GM21381 (cell line): Measurements from ENCODE around the gene GUCA2B.

Experiments
- ATAC-seq: cut with Tn5 transposase; IDR thresholded peaks from one replicate; pipeline ENCODE4 v1.9.1; 2021; ENCODE audit warnings: mild to moderate bottlenecking, moderate library complexity; ENCODE audit not compliant: unreplicated experiment

Gene GUCA2B

DNA sequence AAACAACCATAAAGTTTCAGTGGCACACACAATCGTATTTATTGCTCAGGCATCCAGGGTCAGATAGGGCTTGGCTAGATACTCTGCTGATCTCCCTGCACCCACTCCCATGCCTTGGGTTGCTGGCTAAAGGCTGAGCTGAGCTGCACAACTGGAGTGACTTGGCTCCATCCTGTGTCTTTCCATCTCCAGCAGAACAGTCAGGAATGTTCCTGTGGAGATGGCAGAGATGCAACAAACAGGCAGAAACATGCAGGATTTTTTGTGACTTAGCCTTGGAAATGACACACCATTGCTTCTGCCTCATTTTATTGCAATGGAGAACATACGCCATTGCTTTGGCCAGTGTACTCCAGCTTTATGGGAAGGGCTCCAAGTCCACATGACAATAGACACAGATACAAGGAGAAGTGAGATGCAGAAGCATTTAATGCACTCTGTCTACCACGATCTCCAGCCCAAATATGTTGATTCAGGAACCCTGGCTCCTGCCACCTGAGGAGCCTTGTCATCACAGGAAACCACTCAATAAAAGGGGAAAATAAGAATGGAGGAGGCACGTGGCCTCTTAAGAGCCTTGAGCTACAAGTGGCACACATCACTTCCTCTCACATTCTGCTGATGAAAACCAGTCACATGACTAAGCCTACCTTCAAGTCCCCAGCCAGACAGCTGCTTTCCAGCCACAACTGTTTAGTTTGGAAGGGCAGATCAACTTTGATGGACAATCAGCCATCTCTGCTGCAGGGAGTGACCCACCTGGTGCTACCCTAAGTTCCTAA is 10.1 kb upstream of the GUCA2B start:
- no peak for ATAC-seq

DNA sequence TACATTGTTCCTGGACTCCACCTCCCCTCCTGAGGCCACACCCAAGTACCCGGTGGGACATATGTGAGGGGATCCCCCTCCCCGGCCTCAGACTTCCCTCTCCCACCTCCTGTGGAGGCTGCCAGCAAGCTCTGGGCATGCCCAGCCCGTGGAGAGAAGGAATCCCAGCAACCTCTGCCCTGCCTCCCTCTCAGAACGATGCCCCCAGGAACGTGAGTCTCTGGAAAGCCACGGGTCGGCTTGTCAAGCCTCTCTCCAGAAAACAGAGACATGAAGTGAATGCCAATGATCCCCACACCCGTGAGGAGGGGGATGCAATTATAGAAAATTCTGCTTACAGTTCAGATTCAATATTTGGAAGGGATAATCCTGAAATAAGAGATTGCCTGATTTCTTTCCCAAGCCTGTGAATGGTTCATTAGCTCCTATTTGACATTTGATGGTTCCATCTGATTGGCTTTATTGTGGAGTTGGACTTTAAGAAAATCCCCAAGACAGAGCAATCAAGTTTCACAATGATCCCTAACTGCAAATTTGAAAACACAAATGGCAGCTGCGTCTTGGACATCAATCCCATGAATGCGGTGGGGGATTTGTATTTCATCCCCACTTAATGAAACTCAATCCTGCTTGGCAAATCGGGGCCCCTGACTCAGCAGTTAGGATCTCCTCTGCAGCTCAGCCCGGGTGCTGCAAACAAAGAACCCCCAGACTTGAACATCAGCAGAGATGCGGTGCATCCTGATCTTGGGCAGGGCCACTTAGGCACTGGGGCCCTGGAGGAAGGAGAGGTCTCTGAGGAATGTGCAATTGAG is 9.1 kb upstream of the GUCA2B start:
- no peak for ATAC-seq

DNA sequence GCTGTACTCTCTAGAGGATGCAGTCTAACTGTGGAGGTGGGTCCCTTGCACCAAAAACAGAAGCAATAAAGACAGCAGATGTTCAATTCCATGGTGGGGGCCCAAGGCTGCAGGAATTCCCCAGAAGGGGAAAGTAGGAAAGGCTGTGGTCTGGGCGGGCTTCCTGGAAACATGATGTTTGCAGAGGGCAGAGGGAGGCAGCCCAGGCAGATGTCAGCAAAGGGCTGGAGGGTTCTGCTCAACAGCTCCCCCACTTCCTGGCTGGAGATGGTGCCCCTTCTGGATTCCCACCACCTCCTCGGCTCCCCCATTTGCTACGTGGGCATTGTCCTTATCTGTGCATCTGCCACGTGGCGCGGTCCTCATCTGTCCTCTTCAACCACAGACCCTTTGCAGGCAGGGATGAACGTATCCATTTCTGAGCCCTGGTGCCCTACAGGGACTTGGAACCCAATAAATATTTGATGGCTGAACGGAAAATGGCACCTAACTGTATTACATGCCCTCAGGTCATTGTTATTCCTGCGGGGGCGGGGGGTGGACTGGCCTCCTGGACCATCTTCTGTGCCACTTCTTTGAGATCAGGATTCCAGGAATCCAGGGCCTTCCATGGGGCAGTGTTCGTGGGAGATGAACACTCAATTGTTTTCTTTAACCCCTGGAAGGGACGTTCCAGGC is 8.4 kb upstream of the GUCA2B start:
- ATAC-seq, result no peak

DNA sequence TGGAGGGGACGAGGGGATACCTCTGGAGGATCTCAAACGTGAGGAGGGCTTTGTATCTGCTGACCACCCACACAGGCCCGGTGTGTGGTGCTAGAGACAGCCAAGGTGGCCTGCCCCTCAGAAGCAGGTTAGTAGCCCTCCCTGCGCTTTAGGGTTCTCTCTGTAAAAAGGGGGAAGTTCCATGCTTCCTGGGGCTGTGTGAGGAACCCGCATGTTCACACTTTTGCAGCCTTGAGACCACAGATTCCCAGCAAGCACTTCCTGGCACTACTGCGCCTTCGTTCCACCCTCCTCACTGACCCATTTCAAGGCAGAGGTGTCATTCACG is 7.9 kb upstream of the GUCA2B start:
- ATAC-seq, result no peak

DNA sequence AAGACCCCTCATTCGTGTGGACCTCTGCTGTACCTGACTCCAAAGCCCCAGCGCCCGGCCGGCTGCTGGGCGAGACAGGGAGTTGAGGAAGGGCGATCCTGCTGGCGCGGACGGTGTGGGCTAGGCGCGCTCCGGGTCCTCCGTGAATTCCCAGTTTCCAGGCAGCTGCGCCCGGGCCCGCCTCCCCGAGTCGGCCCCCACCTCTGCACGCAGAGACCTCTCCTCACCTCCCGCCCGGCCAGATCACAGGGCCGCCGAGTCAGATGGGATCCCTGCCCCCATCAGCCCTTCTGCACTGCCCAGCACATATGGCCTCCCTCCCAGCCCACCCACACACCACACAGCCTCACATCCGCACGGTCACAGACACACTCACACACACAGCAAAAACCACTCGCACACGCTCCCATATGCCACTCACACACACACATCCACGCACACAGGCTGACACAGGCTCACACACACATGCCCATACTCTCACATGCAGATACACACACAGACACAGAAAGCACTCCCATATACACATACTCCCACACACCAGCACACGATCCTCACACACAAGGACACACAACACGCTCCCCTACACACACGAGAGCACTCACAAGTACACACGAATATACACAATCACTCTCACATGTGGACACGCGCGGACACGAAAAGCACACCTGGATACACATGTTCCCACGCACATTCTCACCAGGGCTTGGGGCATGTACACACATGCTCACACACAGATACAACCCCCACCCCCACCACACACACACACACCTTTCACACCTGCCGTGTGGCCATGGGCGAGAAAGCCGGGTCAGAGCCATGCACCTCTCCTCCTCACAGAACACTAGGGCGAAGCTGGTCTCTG is 7.2 kb upstream of the GUCA2B start:
- ATAC-seq, result no peak

DNA sequence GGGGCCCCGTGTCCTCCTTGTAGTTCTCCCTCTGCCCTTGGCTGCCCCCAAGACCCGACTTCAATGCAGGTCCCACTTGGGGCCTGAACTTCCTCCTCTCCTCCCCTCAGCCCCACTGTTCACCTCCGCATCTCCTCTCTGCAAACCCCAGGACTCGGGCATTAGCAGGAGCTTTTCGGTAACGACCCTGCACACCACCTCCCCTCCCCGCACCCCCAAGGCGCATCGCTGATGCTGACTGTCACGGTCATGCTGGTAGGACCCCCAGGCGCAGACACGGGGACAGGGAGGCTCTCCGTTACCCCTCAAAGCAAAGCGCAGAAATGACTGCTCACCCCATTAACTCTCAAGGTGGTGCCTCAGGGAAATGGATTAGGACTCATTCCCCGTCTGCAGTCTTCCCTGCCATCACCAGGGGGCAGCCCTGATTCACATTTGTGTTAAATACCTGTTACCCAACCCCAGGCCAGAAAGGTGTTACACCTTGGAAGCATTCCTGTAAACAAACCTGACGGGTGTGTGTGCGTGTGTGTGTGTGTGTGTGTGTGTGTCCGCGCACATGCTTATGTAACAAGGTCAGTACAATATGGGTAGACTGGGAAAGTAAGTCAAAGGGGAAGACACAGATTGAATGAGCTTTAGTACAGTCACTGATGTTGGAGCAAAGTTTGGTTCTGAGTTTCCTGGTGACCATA is 6.4 kb upstream of the GUCA2B start:
- ATAC-seq, result no peak

DNA sequence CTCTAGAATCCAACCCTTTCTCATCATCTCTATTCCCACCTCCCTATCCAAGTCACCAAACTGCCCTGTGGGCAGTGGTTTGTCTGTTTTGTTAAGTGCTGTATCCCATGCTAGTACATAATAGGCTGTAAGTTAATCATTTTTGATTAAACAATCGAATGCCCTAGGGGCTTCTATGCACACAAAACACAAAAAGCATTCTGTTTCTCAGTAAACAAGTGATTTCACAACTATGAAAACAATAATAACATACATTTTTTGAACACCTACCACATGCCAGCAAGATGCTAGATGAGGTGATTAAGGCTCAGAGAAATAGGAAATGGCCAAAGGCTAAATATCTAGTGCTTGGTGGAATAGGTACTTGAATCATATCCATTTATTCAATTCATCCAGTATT is 5.0 kb upstream of the GUCA2B start:
- ATAC-seq, result no peak

DNA sequence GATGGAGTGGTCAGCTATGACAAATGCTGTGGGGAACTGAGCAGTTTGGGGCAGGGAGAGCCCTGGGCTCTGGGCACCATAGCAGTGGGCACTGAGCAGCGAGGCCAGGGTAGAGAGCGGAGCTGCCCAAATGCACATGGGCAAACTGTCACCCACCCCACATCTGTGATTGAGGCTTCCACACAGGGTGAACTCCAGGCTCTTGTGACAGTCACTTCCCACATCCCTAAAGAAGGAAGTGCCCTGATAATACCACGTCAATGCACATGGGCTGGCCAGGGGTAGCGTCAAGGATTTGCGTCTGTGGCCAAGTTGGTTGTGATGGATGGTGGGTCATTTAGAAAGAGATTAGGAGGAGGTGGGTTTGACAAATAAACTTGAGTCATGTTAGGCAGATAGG is 2.6 kb upstream of the GUCA2B start:
- no peak for ATAC-seq

DNA sequence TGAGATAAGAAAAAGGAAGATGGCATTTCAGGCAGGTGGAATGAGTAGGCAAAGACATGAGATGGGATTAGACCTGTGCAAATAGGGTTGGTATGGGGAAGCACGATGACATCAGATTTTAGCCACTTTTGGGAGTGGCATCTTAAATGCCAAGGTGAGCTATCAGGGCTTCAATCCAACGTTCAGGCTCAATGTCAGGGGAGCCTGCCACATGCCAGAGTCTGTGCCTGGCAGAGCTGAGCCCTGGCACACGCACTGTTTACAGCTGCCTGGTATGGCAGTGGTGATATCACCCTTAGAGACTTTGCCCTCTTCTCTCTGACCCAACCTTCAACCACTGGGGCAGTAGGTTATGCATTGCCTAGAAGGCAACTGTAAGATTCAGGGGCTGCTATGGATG is 1.1 kb upstream of the GUCA2B start:
- ATAC-seq, result no peak

DNA sequence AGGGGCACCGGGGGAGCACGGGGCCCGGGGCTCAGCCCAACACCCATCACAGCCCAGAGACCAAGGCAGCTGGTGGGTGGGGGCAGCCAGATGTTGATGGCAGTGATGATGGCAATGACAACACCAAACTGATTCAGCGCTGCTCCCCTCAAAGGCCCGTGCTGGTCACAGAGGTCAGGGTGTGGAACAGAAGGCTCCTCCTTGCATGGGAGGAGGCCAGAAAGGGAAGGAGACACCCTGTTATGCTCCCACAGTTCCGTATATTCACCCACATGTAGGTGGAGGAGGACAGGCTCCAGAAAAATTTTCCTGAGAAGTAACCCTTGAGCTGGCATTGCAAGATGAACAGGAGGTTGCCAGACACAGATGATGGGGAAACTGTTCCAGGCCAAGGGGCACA is 414 bp downstream of the GUCA2B start:
- ATAC-seq, result no peak

DNA sequence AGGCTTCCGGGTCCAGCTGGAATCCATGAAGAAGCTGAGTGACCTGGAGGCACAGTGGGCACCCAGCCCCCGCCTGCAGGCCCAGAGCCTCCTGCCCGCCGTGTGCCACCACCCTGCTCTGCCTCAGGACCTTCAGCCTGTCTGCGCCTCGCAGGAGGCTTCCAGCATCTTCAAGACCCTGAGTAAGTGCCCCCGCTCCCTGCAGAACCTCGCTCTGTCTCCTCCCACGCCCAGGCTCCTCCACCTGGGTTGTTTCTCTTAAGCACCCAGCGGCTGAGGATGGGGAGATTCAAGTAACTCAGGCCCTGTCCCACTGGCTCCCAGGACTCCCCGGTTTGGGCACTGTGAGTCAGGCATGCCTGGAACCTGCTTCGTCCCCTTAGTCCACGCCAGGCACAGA is 1.5 kb downstream of the GUCA2B start:
- no peak for ATAC-seq

DNA sequence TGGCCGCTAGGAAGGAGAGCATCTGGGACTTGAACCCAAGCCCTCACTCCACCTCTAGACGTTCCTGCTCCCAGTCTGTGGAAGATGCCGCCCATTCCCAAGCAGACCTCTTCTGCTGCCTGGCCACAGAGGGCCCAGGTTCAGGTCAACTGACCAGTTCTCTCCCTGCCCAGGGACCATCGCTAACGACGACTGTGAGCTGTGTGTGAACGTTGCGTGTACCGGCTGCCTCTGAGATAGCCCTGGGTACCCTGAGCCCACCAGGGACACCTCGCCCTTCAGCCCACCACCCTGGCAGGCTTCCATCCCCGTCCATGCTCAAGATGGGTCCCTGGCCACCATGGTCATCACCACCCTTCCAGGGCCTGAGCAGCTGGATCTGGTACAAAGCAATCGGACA is 2.2 kb downstream of the GUCA2B start:
- no peak for ATAC-seq

DNA sequence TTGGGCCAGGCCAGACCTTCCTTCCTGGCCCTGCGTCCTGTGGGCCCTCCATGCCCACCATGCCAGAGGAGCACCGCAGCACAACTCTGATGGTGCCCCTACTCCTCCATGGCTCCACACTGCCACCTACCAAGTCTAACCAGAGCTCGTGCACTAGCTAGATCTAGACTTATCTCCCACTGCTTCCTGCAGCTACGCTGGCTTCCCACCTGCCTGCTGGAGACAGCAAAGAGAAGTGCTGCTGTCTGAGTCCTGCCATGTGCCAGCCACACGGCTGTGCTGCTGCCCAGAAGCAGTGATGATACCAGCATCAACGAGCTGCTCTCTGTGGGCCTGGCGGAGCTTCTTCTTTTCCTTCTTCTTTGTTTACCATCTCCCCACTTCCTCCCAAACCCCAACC is 4.5 kb downstream of the GUCA2B start:
- ATAC-seq, result no peak

DNA sequence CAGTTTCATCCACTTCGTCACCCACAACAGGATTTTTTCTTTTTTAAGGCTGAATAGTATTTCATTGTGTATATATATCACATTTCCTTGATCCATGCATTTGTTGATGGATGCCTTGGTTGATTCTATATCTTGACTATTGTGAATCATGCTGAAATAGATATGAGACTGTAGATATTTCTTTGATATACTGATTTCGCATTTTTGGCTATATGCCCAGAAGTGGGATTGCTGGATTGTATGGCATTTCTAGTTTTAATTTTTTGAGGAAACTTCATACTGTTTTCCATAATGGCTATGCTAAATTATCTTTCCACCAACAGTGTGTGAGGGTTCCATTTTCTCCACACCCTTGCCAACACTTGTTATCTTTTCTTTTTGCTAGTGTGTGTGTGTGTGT is 5.0 kb downstream of the GUCA2B start:
- ATAC-seq, result no peak

DNA sequence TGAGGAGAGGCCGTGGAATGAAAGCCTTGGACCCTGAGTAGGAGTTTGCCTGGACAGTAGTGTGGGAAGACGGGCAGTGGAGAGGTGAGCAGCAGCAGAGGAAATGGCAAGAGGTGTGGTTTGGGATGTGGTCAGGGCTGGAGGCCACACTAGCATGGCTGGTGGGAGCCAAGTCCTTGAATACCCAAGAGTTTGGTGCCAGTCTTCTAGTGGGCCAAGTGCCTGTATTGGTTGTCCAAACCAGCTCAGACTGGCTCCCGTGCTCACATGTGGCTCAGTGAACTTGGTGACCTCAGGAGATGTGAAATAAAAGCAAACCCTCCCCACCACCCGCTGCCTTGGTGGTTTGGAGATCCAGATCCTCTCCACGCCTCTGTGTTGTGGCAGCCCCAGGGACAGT is 9.0 kb downstream of the GUCA2B start:
- no peak for ATAC-seq

DNA sequence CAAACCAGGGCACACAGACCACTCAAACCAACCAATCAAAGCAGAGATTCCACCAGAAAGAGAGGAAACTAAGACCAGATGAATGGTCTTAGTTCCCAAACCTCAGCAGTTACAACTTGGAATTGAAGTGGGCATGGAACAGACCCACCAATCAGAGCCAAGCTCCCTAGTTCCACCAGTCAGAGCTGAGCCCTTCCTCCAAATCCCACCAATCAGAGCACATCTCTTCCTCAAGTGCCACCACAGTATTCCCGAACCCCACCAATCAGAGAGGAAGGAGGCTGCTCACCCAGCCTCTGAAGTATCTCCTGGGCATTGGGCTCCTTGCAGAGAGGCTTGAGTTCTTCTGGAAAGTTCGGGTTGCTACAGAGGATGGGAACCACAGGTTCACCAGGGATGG is 9.9 kb downstream of the GUCA2B start:
- no peak for ATAC-seq

DNA sequence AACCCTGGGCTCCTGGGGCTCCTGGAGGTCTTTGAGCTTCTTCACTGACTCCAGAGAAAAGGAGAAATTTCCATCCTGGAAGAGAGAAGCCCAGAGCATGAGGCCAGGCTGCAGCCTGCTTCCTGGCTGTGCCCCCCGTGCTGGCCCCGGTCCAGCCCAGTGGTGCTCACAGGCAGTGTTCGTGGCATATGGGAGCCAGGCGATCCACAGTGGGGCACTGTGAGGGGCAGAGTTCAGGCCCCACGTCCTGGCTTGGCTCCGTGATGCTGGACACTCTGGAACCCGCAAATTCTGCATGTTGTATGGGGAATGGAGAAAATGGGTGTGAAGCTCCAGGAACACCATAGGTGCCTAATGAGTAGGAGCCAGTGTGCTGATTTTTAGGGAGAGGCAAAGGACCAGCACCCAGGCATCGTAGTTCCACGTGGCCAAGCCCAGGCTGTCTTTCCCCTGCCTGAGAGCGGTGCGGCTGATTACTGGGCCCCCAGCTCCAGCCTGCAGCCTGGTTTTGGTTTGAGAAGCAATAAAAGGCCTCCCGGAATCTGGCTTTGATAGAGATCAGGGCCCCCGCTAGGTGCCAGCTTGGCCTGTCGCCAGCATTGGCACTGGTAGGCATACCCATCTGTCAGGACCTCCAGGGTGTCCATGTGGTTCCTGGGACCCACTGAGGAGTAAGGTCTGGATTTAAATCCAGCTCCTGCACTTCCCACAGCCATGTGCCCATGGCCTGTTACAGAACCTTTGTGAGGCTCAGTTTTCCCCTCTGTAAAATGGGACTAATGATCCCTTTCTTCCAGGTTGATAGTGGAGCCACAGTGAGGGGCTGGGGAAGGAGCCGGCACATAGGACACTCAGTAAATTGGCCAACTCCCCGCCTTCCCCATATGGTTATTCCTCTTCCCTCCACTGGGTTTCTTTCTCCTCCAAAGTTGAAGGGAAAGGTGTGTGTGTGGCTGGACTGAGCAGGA is 10.6 kb downstream of the GUCA2B start:
- no peak for ATAC-seq

DNA sequence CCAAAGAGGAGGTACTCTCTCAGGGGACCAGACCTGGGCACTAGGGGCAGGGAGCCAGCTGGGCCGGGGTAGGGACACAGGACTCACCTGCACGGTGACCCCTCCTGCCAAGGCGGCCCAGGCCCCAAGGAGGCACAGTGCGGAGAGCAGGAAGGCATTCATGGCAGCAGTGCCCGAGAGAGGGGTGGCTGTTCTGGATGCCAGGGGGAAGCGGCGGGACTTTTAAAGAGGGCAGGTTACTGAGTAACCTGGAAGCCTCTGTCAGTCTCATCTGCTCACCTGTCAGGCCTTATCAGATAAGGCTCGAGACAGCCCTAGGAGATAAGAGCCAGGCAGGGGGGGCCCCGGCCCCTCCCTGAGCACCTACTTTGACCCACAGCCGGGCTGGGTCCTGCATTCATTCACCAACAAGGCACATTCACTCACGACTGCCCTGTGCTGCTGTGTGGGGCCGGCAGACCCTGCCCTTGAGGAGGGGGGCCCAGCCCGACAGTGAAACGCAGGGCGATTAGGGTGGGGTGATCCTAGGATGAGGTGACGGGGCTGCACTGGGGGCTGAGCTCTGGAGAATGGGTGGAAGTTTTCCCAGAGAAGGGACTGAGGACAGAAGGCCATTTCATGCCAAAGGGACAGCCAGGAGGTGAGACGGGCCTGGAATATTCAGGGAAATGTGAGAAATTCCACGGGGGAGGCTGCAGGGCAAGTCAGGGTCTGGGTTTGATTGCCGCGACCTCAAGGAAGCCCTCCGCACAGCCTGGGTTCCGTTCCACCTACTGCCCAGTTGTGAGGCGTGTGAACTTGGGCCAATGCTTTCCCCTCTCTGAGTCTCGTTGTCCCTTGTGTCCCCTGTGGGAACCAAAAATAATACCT is 11.6 kb downstream of the GUCA2B start, which contains the start of gene GUCA2A:
TSS of gene GUCA2A (minus strand) at position 195 of the 870 bp plus-strand sequence. CDS start at position 162, 33 bp downstream.
- no peak for ATAC-seq
